Measurements from ENCODE around the gene PRM1. TPM values are rescaled to one million over a fixed set of nuclear protein-coding genes. Genes with fewer than 3 reads are reported as not detected.

The PRM1 gene
- total and polyA plus RNA-seq, 2 of the 13 experiments (the other 11 are each of a cell fraction or from before 2014, with no cell fraction given) = not detected

DNA sequence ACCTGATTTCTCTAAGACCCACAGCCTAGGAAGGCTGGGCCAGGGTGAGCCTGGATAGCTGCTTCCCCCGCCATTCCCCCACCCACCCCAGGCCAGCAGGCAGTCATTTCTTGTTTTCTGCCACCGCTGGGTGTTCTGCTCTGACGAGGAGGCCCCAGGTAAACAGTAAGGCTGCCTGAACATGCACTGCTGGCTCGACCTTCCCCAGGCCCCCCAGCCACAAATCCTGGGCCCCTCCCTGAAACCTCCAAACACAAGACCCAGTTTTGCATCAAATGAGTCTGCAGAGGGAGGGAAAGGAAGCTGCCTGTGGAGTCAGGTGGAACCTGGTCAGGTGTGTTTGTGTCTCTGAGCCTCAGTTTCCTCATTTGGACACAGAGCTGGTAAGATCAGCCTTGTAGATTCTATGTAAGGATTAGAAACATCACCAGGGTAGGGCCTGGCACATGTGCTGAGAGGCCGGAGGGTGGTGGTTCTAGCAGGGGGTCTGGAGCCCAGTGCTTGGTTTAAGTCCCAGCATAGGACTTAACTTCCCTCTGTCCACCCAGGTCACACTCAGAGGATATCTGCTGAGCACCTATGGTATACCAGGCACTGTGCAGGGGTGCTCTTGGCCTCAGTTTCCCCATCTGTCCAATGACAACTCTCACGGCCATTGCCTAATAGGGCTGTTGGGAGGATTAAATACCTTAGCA is 18.9 kb upstream of the PRM1 start (continued):
- TF ChIP-seq TSC22D2 (CRISPR knock-in tag; IDR thresholded peaks at IDR 0.05; ENCODE audit: borderline replicate concordance) (no peak), SRSF1 (optimal IDR thresholded peaks at IDR 0.05; ENCODE audit: low read depth, low read length) (peak; percentile 42), ZNF792 (CRISPR knock-in tag; IDR thresholded peaks at IDR 0.05) (no peak), HOXA5 (CRISPR knock-in tag; IDR thresholded peaks at IDR 0.05) (0 out of 2 replicates have a peak, but pooled peaks have one; percentile 41), CEBPG (CRISPR knock-in tag; IDR thresholded peaks at IDR 0.05) (no peak), ZNF761 (CRISPR knock-in tag; conservative IDR thresholded peaks at IDR 0.05) (no peak), HES4 (CRISPR knock-in tag; IDR thresholded peaks at IDR 0.05; ENCODE audit: borderline replicate concordance) (no peak), NCOR1 (IDR thresholded peaks at IDR 0.05; ENCODE audit: borderline replicate concordance, low read length) (no peak), ZNF350 (CRISPR knock-in tag; IDR thresholded peaks at IDR 0.05; ENCODE audit: borderline replicate concordance, low read depth) (no peak), ZNF629 (CRISPR knock-in tag; conservative IDR thresholded peaks at IDR 0.05) (no peak), DPF2 (CRISPR knock-in tag; IDR thresholded peaks at IDR 0.05; ENCODE audit: borderline replicate concordance, low read depth) (no peak), KDM5A (IDR thresholded peaks at IDR 0.05; ENCODE audit: borderline replicate concordance, low read length) (no peak), NR2C2 (CRISPR knock-in tag; IDR thresholded peaks at IDR 0.05; ENCODE audit: borderline replicate concordance) (no peak), SCMH1 (CRISPR knock-in tag; IDR thresholded peaks at IDR 0.05; ENCODE audit: borderline replicate concordance) (no peak), ZNF543 (CRISPR knock-in tag; IDR thresholded peaks at IDR 0.05) (no peak), ZNF138 (CRISPR knock-in tag; IDR thresholded peaks at IDR 0.05; ENCODE audit: low read depth) (no peak), RARA (CRISPR knock-in tag; IDR thresholded peaks at IDR 0.05) (peak; percentile 19; the same call in 1 of the 2 replicates), ZNF367 (CRISPR knock-in tag; IDR thresholded peaks at IDR 0.05; ENCODE audit: borderline replicate concordance) (no peak), RNF2 (conservative IDR thresholded peaks at IDR 0.05; ENCODE audit: low read depth) (no peak), SRF (IDR thresholded peaks at IDR 0.05; ENCODE audit: low read depth, low read length) (no peak), NAIF1 (CRISPR knock-in tag; IDR thresholded peaks at IDR 0.05; ENCODE audit: borderline replicate concordance) (no peak), DMAP1 (CRISPR knock-in tag; IDR thresholded peaks at IDR 0.05) (no peak), MBD4 (IDR thresholded peaks at IDR 0.05; ENCODE audit: borderline replicate concordance, low read length) (no peak), MZF1 (CRISPR knock-in tag; IDR thresholded peaks at IDR 0.05; ENCODE audit: borderline replicate concordance) (no peak)
- TF ChIP-seq, protein P1, sequence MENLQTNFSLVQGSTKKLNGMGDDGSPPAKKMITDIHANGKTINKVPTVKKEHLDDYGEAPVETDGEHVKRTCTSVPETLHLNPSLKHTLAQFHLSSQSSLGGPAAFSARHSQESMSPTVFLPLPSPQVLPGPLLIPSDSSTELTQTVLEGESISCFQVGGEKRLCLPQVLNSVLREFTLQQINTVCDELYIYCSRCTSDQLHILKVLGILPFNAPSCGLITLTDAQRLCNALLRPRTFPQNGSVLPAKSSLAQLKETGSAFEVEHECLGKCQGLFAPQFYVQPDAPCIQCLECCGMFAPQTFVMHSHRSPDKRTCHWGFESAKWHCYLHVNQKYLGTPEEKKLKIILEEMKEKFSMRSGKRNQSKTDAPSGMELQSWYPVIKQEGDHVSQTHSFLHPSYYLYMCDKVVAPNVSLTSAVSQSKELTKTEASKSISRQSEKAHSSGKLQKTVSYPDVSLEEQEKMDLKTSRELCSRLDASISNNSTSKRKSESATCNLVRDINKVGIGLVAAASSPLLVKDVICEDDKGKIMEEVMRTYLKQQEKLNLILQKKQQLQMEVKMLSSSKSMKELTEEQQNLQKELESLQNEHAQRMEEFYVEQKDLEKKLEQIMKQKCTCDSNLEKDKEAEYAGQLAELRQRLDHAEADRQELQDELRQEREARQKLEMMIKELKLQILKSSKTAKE (CRISPR knock-in tag; IDR thresholded peaks at IDR 0.05; ENCODE audit: borderline replicate concordance) = no peak
- TF ChIP-seq, protein P2, sequence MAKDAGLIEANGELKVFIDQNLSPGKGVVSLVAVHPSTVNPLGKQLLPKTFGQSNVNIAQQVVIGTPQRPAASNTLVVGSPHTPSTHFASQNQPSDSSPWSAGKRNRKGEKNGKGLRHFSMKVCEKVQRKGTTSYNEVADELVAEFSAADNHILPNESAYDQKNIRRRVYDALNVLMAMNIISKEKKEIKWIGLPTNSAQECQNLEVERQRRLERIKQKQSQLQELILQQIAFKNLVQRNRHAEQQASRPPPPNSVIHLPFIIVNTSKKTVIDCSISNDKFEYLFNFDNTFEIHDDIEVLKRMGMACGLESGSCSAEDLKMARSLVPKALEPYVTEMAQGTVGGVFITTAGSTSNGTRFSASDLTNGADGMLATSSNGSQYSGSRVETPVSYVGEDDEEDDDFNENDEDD (CRISPR knock-in tag; IDR thresholded peaks at IDR 0.05; ENCODE audit: borderline replicate concordance) = no peak
